OCI-LY7 (cell line): ENCODE results near the gene INF2.

Source experiments
- EZH2phosphoT487 ChIP-seq: fragments of 200-600 bp; sonication (generic); IDR thresholded peaks from 2 replicates; pipeline ENCODE4 v1.6.1; 2018; ENCODE audit warnings: low read depth, borderline replicate concordance, mild to moderate bottlenecking, mixed run types, antibody characterized with exemption, low read length, moderate library complexity, mixed read lengths
- TF ChIP-seq, protein P1 (sequence below): fragments of 200-600 bp; sonication (generic); conservative IDR thresholded peaks from 2 replicates; pipeline ENCODE4 v1.5.1; 2014; ENCODE audit warnings: mild to moderate bottlenecking, antibody characterized with exemption, low read length, moderate library complexity, mixed read lengths

DNA sequence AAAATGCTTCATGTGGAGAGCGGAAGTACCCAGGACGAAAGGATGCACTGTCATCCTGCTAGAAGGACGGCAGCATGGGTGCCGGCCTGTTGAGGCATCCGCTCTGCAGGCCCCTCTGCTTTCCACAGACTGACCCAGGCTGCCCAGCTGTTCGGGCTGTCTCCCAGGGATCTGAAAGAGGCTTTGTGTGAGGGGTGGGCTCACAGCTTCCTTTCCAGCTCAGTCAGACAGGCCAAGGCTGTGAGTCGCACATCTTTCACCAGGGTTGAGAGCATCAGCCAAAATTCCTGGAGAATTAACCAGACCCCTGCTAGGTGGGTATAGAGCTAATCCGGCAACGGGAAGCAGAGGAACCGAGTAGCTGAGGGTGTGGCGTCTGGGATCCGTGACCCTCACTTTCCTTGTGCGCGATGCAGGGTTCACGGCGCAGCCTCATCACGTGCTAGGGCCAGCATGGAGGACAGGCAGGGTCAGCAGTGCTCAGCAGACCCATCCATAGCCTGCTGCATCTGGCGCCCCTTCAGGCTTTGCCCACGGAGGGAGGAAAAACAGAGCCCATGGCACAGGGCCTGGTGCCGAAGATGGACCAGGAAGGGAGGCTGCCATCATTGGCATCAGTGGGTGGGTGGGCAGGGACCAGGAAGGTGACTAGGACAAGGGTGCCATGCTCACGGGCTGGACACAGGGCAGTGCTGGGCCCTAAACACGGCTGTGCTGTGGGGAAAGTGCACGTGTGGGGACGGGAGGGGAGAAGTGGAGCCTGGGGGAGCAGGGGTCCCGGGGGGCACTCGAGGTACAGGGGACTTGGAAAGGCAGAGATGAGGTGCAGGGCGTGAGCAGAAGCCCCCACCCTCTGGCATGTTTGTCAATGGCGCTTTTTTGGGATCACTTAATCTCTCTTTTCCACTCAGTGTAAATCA, 54.3 kb downstream of the INF2 start:
- TF ChIP-seq, protein P1, sequence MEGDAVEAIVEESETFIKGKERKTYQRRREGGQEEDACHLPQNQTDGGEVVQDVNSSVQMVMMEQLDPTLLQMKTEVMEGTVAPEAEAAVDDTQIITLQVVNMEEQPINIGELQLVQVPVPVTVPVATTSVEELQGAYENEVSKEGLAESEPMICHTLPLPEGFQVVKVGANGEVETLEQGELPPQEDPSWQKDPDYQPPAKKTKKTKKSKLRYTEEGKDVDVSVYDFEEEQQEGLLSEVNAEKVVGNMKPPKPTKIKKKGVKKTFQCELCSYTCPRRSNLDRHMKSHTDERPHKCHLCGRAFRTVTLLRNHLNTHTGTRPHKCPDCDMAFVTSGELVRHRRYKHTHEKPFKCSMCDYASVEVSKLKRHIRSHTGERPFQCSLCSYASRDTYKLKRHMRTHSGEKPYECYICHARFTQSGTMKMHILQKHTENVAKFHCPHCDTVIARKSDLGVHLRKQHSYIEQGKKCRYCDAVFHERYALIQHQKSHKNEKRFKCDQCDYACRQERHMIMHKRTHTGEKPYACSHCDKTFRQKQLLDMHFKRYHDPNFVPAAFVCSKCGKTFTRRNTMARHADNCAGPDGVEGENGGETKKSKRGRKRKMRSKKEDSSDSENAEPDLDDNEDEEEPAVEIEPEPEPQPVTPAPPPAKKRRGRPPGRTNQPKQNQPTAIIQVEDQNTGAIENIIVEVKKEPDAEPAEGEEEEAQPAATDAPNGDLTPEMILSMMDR = no peak
- TF ChIP-seq EZH2phosphoT487 = no peak
